A673 (cell line): Measurements from ENCODE around the gene REV1.

ENCODE experiments used
- EZH2 ChIP-seq: fragments of 200-600 bp; sonication (generic); IDR thresholded peaks from 2 replicates; pipeline ENCODE4 v1.6.1; 2017; ENCODE audit warnings: borderline replicate concordance, low read depth, mild to moderate bottlenecking, mixed read lengths, antibody characterized with exemption, low read length; ENCODE audit not compliant: poor library complexity, severe bottlenecking
- TF ChIP-seq, protein P1 (sequence below): fragments of 300-800, 200-600 bp; sonication (generic); conservative IDR thresholded peaks from 2 replicates; pipeline ENCODE4 v1.5.1; 2017; ENCODE audit warnings: low read depth, mild to moderate bottlenecking, antibody characterized with exemption, low read length, moderate library complexity, mixed read lengths

DNA sequence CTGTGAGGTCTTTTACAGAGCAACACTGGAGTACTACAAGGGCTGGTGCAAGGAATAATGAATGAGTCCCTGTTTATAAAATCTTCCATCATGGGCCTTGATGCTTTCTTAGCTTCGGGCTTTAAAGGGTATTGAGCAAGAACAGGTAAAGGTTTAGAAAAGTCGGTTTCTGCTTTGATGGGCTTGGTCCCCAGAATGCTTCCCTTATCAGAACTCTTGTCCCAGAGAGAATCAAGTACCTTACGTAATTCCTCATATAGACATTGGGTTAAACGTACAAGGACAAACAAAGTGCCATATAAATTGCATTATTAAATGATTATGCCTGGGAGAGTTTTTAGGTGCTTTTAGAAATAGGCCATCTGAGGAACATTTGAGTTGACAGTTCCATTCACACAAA is 24.5 kb upstream of the REV1 start:
- TF ChIP-seq, protein P1, sequence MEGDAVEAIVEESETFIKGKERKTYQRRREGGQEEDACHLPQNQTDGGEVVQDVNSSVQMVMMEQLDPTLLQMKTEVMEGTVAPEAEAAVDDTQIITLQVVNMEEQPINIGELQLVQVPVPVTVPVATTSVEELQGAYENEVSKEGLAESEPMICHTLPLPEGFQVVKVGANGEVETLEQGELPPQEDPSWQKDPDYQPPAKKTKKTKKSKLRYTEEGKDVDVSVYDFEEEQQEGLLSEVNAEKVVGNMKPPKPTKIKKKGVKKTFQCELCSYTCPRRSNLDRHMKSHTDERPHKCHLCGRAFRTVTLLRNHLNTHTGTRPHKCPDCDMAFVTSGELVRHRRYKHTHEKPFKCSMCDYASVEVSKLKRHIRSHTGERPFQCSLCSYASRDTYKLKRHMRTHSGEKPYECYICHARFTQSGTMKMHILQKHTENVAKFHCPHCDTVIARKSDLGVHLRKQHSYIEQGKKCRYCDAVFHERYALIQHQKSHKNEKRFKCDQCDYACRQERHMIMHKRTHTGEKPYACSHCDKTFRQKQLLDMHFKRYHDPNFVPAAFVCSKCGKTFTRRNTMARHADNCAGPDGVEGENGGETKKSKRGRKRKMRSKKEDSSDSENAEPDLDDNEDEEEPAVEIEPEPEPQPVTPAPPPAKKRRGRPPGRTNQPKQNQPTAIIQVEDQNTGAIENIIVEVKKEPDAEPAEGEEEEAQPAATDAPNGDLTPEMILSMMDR, result no peak
- no peak for TF ChIP-seq EZH2
